OCI-LY7 (cell line): Measurements from ENCODE around the gene CCDC27. TPM values are rescaled to one million over a fixed set of nuclear protein-coding genes. Genes with fewer than 3 reads are reported as not detected.

Source experiments
- BruUV-seq: library from RNA; stranded (reverse); fragments of 400-500 nt; replicated peaks from 2 replicates; lab custom pipeline; 2021; lab: Mats Ljungman, UMichigan
- CTCF ChIA-PET: fragments of 300-600 bp; sonication (Branson Sonifier 250); formaldehyde crosslinking; loops from one replicate; lab custom pipeline; 2022; ENCODE audit warnings: antibody characterized with exemption; ENCODE audit not compliant: unreplicated experiment; lab: Charles Lee
- POLR2A ChIA-PET: fragments of 300-600 bp; sonication (Branson Sonifier 250); formaldehyde crosslinking; loops from one replicate; lab custom pipeline; 2022; ENCODE audit warnings: antibody characterized with exemption; lab: Charles Lee
- DNase-seq: peaks from one replicate; pipeline ENCODE4 v3.0.0-alpha.2; 2015; ENCODE audit warnings: low spot score
- H2AFZ ChIP-seq: fragments of 200-600 bp; sonication (generic), shearing (Covaris generic); 2 replicates; pipeline ENCODE4 v1.6.1; 2014; ENCODE audit warnings: mild to moderate bottlenecking, antibody characterized with exemption, low read length, moderate library complexity
- H3K27ac ChIP-seq: fragments of 200-600 bp; sonication (generic); 2 replicates; pipeline ENCODE4 v1.5.1; 2014; ENCODE audit warnings: mixed run types, low read depth, mild to moderate bottlenecking, moderate library complexity, low read length, inconsistent platforms; ENCODE audit not compliant: poor library complexity, severe bottlenecking
- H3K36me3 ChIP-seq: fragments of 200-600 bp; sonication (generic); 2 replicates; pipeline ENCODE4 v1.6.1; 2014; ENCODE audit warnings: mild to moderate bottlenecking, antibody characterized with exemption, low read length, moderate library complexity, mixed read lengths; ENCODE audit not compliant: insufficient read depth
- H3K4me1 ChIP-seq: fragments of 200-600 bp; sonication (generic); 2 replicates; pipeline ENCODE4 v1.5.1; 2014; ENCODE audit warnings: mild to moderate bottlenecking, low read length; ENCODE audit not compliant: insufficient read depth, poor library complexity, severe bottlenecking
- H3K4me2 ChIP-seq: fragments of 200-600 bp; sonication (generic); 2 replicates; pipeline ENCODE4 v1.6.1; 2014; ENCODE audit warnings: mild to moderate bottlenecking, low read length
- H3K4me3 ChIP-seq: fragments of 200-600 bp; sonication (generic); 2 replicates; pipeline ENCODE4 v1.5.1; 2014; ENCODE audit warnings: mild to moderate bottlenecking, low read depth, low read length; ENCODE audit not compliant: poor library complexity, severe bottlenecking
- H3K79me2 ChIP-seq: fragments of 200-600 bp; sonication (generic); 2 replicates; pipeline ENCODE4 v1.6.1; 2016; ENCODE audit warnings: low read depth, mild to moderate bottlenecking, low read length, moderate library complexity, mixed read lengths; ENCODE audit not compliant: insufficient read depth
- H3K9me2 ChIP-seq: fragments of 200-600 bp; sonication (generic); 2 replicates; pipeline ENCODE4 v1.6.1; 2016; ENCODE audit warnings: mild to moderate bottlenecking, low read length, mixed read lengths; ENCODE audit not compliant: insufficient read depth
- H3K9me3 ChIP-seq: fragments of 200-600 bp; sonication (generic); 2 replicates; pipeline ENCODE4 v1.6.1; 2014; ENCODE audit warnings: mild to moderate bottlenecking, mixed run types, low read length, mixed read lengths
- H4K20me1 ChIP-seq: fragments of 200-600 bp; sonication (generic); 2 replicates; pipeline ENCODE4 v1.6.1; 2014; ENCODE audit warnings: mild to moderate bottlenecking, antibody characterized with exemption, low read length, moderate library complexity, mixed read lengths; ENCODE audit not compliant: insufficient read depth
- CTCF ChIP-seq: fragments of 200-600 bp; sonication (generic); conservative IDR thresholded peaks from 2 replicates; pipeline ENCODE4 v1.5.1; 2014; ENCODE audit warnings: mild to moderate bottlenecking, antibody characterized with exemption, low read length, moderate library complexity, mixed read lengths
- EZH2phosphoT487 ChIP-seq: fragments of 200-600 bp; sonication (generic); IDR thresholded peaks from 2 replicates; pipeline ENCODE4 v1.6.1; 2018; ENCODE audit warnings: low read depth, borderline replicate concordance, mild to moderate bottlenecking, mixed run types, antibody characterized with exemption, low read length, moderate library complexity, mixed read lengths
- intact Hi-C: fragments of 100-400 bp; cut with micrococcal nuclease; formaldehyde crosslinking; loops from one replicate; pipeline ENCODE4 v1.10.0; 2022; ENCODE audit not compliant: unreplicated experiment
- total RNA-seq, 2 experiments: library from RNA; depleted of rRNA in 1 of 2; stranded (reverse); fragments of >200 nt in 1 of 2; shearing (Covaris generic) in 1 of 2; gene quantifications; 2 replicates each; pipeline ENCODE4 v1.2.3, GENCODE V29; 2014 to 2022

The CCDC27 gene
- total RNA-seq, 2 experiments from 2014 or later, result not detected

- intact Hi-C loops, result no loop called here
- no peak overlapping the region for H3K4me3 ChIP-seq
- no peak overlapping the region for H3K4me2 ChIP-seq
- H2AFZ ChIP-seq, result no peak overlapping the region
- DNase-seq, result no peak
- H3K79me2 ChIP-seq, result no peaks in the 10 kb centered on the region
- no peaks in the 10 kb centered on the region for H4K20me1 ChIP-seq
- no peaks in the 10 kb centered on the region for H3K9me2 ChIP-seq
- H3K36me3 ChIP-seq, result no peaks in the 10 kb centered on the region
- ChIA-PET CTCF (no interaction called here), POLR2A (no interaction called here)
- no peak overlapping the region for H3K27ac ChIP-seq
- H3K9me3 ChIP-seq, result no peaks in the 10 kb centered on the region
- TF ChIP-seq EZH2phosphoT487 (no peak), CTCF (no peak)
- no TSS peak for BruUV-seq
- H3K4me1 ChIP-seq, result no peaks in the 10 kb centered on the region
Measured at GRCh38 chr1:3742439-3743298, 9.6 kb upstream of the CCDC27 start.

- no TSS peak for BruUV-seq
- Histone ChIP-seq H3K4me3 (no peak overlapping the region), H4K20me1 (no peaks in the 10 kb centered on the region), H3K9me3 (no peaks in the 10 kb centered on the region), H2AFZ (no peak overlapping the region), H3K27ac (no peak overlapping the region), H3K4me2 (no peak overlapping the region), H3K9me2 (no peaks in the 10 kb centered on the region), H3K36me3 (no peaks in the 10 kb centered on the region), H3K79me2 (no peaks in the 10 kb centered on the region), H3K4me1 (no peaks in the 10 kb centered on the region)
- DNase-seq, result no peak
- TF ChIP-seq EZH2phosphoT487 (no peak), CTCF (no peak)
- CTCF ChIA-PET, result no interaction called here
- intact Hi-C loops, result no loop called here
- POLR2A ChIA-PET, result no interaction called here
Measured at GRCh38 chr1:3743421-3743820, 8.8 kb upstream of the CCDC27 start.

- no peaks in the 10 kb centered on the region for H3K9me2 ChIP-seq
- H2AFZ ChIP-seq, result no peak overlapping the region
- TF ChIP-seq EZH2phosphoT487 (no peak), CTCF (no peak)
- BruUV-seq, result no TSS peak
- H3K27ac ChIP-seq, result no peak overlapping the region
- DNase-seq, result no peak
- H3K9me3 ChIP-seq, result no peaks in the 10 kb centered on the region
- no peaks in the 10 kb centered on the region for H3K79me2 ChIP-seq
- POLR2A ChIA-PET, result no interaction called here
- no peak overlapping the region for H3K4me3 ChIP-seq
- intact Hi-C loops, result no loop called here
- H4K20me1 ChIP-seq, result no peaks in the 10 kb centered on the region
- H3K4me1 ChIP-seq, result no peaks in the 10 kb centered on the region
- CTCF ChIA-PET, result no interaction called here
- H3K4me2 ChIP-seq, result no peak overlapping the region
- H3K36me3 ChIP-seq, result no peaks in the 10 kb centered on the region
Measured at GRCh38 chr1:3743826-3744225, 8.4 kb upstream of the CCDC27 start.
